Naive B cell (primary cell): ENCODE data around the gene SPTB. TPM values are rescaled to one million over a fixed set of nuclear protein-coding genes. Genes with fewer than 3 reads are reported as not detected.
"Not testable (repeated sequence)": the region's sequence is repeated elsewhere in the genome, so short reads cannot be mapped to it uniquely, and the experiment has no call there.

ENCODE experiments used
- ATAC-seq, 2 donors: fragments of 150-1000 bp; cut with Tn5 transposase; 2 replicates each; pipeline ENCODE4 v1.10.0; 2021; ENCODE audit warnings: low read depth in 2 of 2, mild to moderate bottlenecking in 2 of 2, moderate library complexity in 2 of 2
- DNase-seq: peaks from one replicate; pipeline ENCODE4 v3.0.0; 2022
- H3K27ac Mint-ChIP-seq, 6 donors: one replicate each; pipeline ENCODE4 v1.8.0; 2020 to 2022; ENCODE audit warnings: mild to moderate bottlenecking in 6 of 6, mixed read lengths in 6 of 6, moderate library complexity in 5 of 6, inconsistent platforms in 2 of 6
- H3K27me3 Mint-ChIP-seq, 3 donors: one replicate each; pipeline ENCODE4 v1.8.0; 2021 to 2022; ENCODE audit warnings: mixed read lengths in 3 of 3, mild to moderate bottlenecking in 1 of 3
- H3K36me3 Mint-ChIP-seq, 2 donors: one replicate each; pipeline ENCODE4 v1.8.0; 2020 to 2022; ENCODE audit warnings: mixed read lengths in 2 of 2, inconsistent platforms in 1 of 2, mild to moderate bottlenecking in 1 of 2
- H3K4me1 Mint-ChIP-seq, 3 donors: one replicate each; pipeline ENCODE4 v1.8.0; 2020 to 2022; ENCODE audit warnings: mixed read lengths in 3 of 3, inconsistent platforms in 1 of 3, mild to moderate bottlenecking in 1 of 3, moderate library complexity in 1 of 3
- H3K4me3 Mint-ChIP-seq, 8 donors: one replicate each; pipeline ENCODE4 v1.8.0; 2020 to 2022; ENCODE audit warnings: mild to moderate bottlenecking in 8 of 8, mixed read lengths in 8 of 8, moderate library complexity in 8 of 8, inconsistent platforms in 2 of 8
- H3K9me3 Mint-ChIP-seq, 7 donors: one replicate each; pipeline ENCODE4 v1.8.0; 2020 to 2022; ENCODE audit warnings: mixed read lengths in 7 of 7, mild to moderate bottlenecking in 5 of 7, inconsistent platforms in 2 of 7, moderate library complexity in 1 of 7
- polyA plus RNA-seq, 6 donors: library from polyadenylated mRNA; unstranded; fragments of 300-500 nt; fragmentation: Illumina TruSeq; gene quantifications; one replicate each; pipeline ENCODE4 v1.2.3, GENCODE V29; 2021; ENCODE audit warnings: low read depth in 6 of 6

Gene SPTB
- polyA plus RNA-seq, 6 donors from 2014 or later = 0.16 TPM; not detected in 5

GRCh38 chr14:64913477-64913876 lies 33.8 kb upstream of the SPTB start:
- peak overlapping the region; percentile 90 to 98 (median 96) for H3K4me3 Mint-ChIP-seq
- DNase-seq, H3K27me3 Mint-ChIP-seq, H3K36me3 Mint-ChIP-seq, ATAC-seq, H3K9me3 Mint-ChIP-seq: not testable (repeated sequence)
- peak overlapping the region; percentile 97 to 99 (median 98) for H3K27ac Mint-ChIP-seq
- H3K4me1 Mint-ChIP-seq = peaks cover 33 to 45% (median 34%) of the 10 kb centered on the region in 3 donors

- Mint-ChIP-seq H3K4me3 (peak overlapping the region in 1 of 8 donors; percentile 59), H3K36me3 (no peaks in the 10 kb centered on the region), H3K9me3 (no peaks in the 10 kb centered on the region), H3K4me1 (peaks cover 21 to 35% (median 24%) of the 10 kb centered on the region in 3 donors), H3K27ac (no peak overlapping the region), H3K27me3 (peaks cover 0 to 11% (median 2%) of the 10 kb centered on the region in 3 donors)
- DNase-seq (no peak), ATAC-seq (no peak)
Measured at GRCh38 chr14:64912261-64912660, 32.6 kb upstream of the SPTB start.

GRCh38 chr14:64910847-64911495 lies 31.3 kb upstream of the SPTB start:
- H3K9me3 Mint-ChIP-seq = no peaks in the 10 kb centered on the region
- peaks cover 7 to 20% (median 12%) of the 10 kb centered on the region in 3 donors for H3K27me3 Mint-ChIP-seq
- ATAC-seq (no peak), DNase-seq (no peak)
- no peaks in the 10 kb centered on the region for H3K36me3 Mint-ChIP-seq
- no peak overlapping the region for H3K4me3 Mint-ChIP-seq
- peaks cover 18 to 22% (median 19%) of the 10 kb centered on the region in 3 donors for H3K4me1 Mint-ChIP-seq
- peak overlapping the region in 1 of 6 donors; percentile 4 for H3K27ac Mint-ChIP-seq

GRCh38 chr14:64906022-64906421 lies 26.3 kb upstream of the SPTB start:
- H3K4me1 Mint-ChIP-seq = no peaks in the 10 kb centered on the region
- no peak overlapping the region for H3K4me3 Mint-ChIP-seq
- ATAC-seq (no peak), DNase-seq (no peak)
- peak overlapping the region in 1 of 6 donors; percentile 67 for H3K27ac Mint-ChIP-seq
- H3K27me3 Mint-ChIP-seq = peaks cover 24 to 36% (median 28%) of the 10 kb centered on the region in 3 donors
- no peaks in the 10 kb centered on the region for H3K36me3 Mint-ChIP-seq
- H3K9me3 Mint-ChIP-seq = no peaks in the 10 kb centered on the region

GRCh38 chr14:64899958-64900357 lies 20.3 kb upstream of the SPTB start:
- Mint-ChIP-seq H3K9me3 (no peaks in the 10 kb centered on the region), H3K4me1 (no peaks in the 10 kb centered on the region), H3K27ac (no peak overlapping the region), H3K36me3 (no peaks in the 10 kb centered on the region), H3K4me3 (no peak overlapping the region), H3K27me3 (peaks cover 24 to 33% (median 30%) of the 10 kb centered on the region in 3 donors)
- DNase-seq (no peak), ATAC-seq (no peak)

GRCh38 chr14:64891839-64892375 lies 12.2 kb upstream of the SPTB start:
- Mint-ChIP-seq H3K27me3 (peaks cover 18 to 24% (median 22%) of the 10 kb centered on the region in 3 donors), H3K27ac (no peak overlapping the region), H3K4me1 (no peaks in the 10 kb centered on the region), H3K4me3 (no peak overlapping the region), H3K9me3 (no peaks in the 10 kb centered on the region), H3K36me3 (no peaks in the 10 kb centered on the region)
- ATAC-seq (peak; percentile 73 to 74), DNase-seq (peak; percentile 18)

- peaks cover 23 to 27% (median 25%) of the 10 kb centered on the region in 3 donors for H3K27me3 Mint-ChIP-seq
- H3K36me3 Mint-ChIP-seq = no peaks in the 10 kb centered on the region
- ATAC-seq (no peak), DNase-seq (no peak)
- no peak overlapping the region for H3K27ac Mint-ChIP-seq
- peak overlapping the region in 1 of 8 donors; percentile 6 for H3K4me3 Mint-ChIP-seq
- no peaks in the 10 kb centered on the region for H3K9me3 Mint-ChIP-seq
- no peaks in the 10 kb centered on the region for H3K4me1 Mint-ChIP-seq
Measured at GRCh38 chr14:64891173-64891838, 11.6 kb upstream of the SPTB start.

GRCh38 chr14:64889352-64889751 lies 9.6 kb upstream of the SPTB start:
- H3K27me3 Mint-ChIP-seq = peaks cover 36 to 44% (median 42%) of the 10 kb centered on the region in 3 donors
- no peak overlapping the region for H3K27ac Mint-ChIP-seq
- H3K4me3 Mint-ChIP-seq = no peak overlapping the region
- H3K9me3 Mint-ChIP-seq = no peaks in the 10 kb centered on the region
- no peak for DNase-seq
- no peaks in the 10 kb centered on the region for H3K4me1 Mint-ChIP-seq
- ATAC-seq = no peak
- no peaks in the 10 kb centered on the region for H3K36me3 Mint-ChIP-seq

- Mint-ChIP-seq H3K36me3 (peaks cover 0 to 8% of the 10 kb centered on the region in 2 donors), H3K27ac (no peak overlapping the region), H3K4me3 (no peak overlapping the region), H3K4me1 (peaks cover 0 to 5% (median 2%) of the 10 kb centered on the region in 3 donors), H3K27me3 (peaks cover 42 to 64% (median 61%) of the 10 kb centered on the region in 3 donors), H3K9me3 (no peaks in the 10 kb centered on the region)
- ATAC-seq = no peak
- no peak for DNase-seq
Measured at GRCh38 chr14:64885559-64885958, 5.9 kb upstream of the SPTB start.

- H3K4me1 Mint-ChIP-seq = peaks cover 0 to 14% (median 8%) of the 10 kb centered on the region in 3 donors
- DNase-seq = peak; percentile 40
Measured at GRCh38 chr14:64880221-64881121, 764 bp upstream of the SPTB start.

GRCh38 chr14:64878837-64879634 lies 671 bp downstream of the SPTB start:
- H3K9me3 Mint-ChIP-seq = no peaks in the 10 kb centered on the region
- ATAC-seq (no peak), DNase-seq (no peak)
- peaks cover 0 to 14% (median 8%) of the 10 kb centered on the region in 3 donors for H3K4me1 Mint-ChIP-seq
- H3K27me3 Mint-ChIP-seq = peaks cover 53 to 60% (median 58%) of the 10 kb centered on the region in 3 donors
- H3K27ac Mint-ChIP-seq = no peak overlapping the region
- peak overlapping the region; percentile 71 to 91 (median 76) for H3K4me3 Mint-ChIP-seq
- peaks cover 0 to 8% of the 10 kb centered on the region in 2 donors for H3K36me3 Mint-ChIP-seq

More at GRCh38 chr14:64880221-64881121, 764 bp upstream of the SPTB start:
- H3K27me3 Mint-ChIP-seq = peaks cover 48 to 66% (median 58%) of the 10 kb centered on the region in 3 donors
- H3K9me3 Mint-ChIP-seq = no peaks in the 10 kb centered on the region
- H3K4me3 Mint-ChIP-seq = peak overlapping the region; percentile 79 to 93 (median 88)
- ATAC-seq = peak; percentile 73 to 81
- H3K36me3 Mint-ChIP-seq = peaks cover 0 to 8% of the 10 kb centered on the region in 2 donors
- no peak overlapping the region for H3K27ac Mint-ChIP-seq

- DNase-seq = no peak
- Mint-ChIP-seq H3K9me3 (no peaks in the 10 kb centered on the region), H3K4me1 (peaks cover 0 to 14% (median 8%) of the 10 kb centered on the region in 3 donors), H3K36me3 (peaks cover 0 to 8% of the 10 kb centered on the region in 2 donors), H3K4me3 (peak overlapping the region in 3 of 8 donors; percentile 53 to 91 (median 74)), H3K27ac (no peak overlapping the region), H3K27me3 (peaks cover 47 to 58% (median 56%) of the 10 kb centered on the region in 3 donors)
- no peak for ATAC-seq
Measured at GRCh38 chr14:64877846-64878245, 1.9 kb downstream of the SPTB start.
